ENCODE results near the gene CHCHD10. TPM values are rescaled to one million over a fixed set of nuclear protein-coding genes. Genes with fewer than 3 reads are reported as not detected.

The CHCHD10 gene
- total RNA-seq, 1 experiment from 2014 or later, result 155 TPM

DNA sequence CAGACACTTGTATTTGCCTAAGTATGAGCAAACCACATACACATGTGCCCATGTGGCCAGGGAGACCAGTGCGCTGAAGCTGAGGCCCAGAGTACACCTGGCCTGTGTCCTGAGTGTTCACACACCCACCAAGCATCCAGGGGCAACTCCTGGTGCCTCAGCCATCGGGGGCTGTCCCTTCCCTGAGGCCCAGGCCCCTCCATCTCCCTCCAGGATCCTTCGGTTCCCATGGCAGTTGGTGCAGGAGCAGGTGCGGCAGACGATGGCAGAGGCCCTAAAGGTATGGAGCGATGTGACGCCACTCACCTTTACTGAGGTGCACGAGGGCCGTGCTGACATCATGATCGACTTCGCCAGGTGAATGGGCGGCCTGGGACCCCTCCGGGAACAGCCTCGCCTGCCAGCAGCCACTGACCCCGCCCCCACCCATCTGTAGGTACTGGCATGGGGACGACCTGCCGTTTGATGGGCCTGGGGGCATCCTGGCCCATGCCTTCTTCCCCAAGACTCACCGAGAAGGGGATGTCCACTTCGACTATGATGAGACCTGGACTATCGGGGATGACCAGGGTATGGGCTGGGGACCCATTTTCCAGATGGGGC, 12.5 kb upstream of the CHCHD10 start:
- TF ChIP-seq, protein P1, sequence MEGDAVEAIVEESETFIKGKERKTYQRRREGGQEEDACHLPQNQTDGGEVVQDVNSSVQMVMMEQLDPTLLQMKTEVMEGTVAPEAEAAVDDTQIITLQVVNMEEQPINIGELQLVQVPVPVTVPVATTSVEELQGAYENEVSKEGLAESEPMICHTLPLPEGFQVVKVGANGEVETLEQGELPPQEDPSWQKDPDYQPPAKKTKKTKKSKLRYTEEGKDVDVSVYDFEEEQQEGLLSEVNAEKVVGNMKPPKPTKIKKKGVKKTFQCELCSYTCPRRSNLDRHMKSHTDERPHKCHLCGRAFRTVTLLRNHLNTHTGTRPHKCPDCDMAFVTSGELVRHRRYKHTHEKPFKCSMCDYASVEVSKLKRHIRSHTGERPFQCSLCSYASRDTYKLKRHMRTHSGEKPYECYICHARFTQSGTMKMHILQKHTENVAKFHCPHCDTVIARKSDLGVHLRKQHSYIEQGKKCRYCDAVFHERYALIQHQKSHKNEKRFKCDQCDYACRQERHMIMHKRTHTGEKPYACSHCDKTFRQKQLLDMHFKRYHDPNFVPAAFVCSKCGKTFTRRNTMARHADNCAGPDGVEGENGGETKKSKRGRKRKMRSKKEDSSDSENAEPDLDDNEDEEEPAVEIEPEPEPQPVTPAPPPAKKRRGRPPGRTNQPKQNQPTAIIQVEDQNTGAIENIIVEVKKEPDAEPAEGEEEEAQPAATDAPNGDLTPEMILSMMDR (IDR thresholded peaks at IDR 0.05; ENCODE audit: unreplicated experiment), result no peak
- DNase-seq, result no peak
- H3K4me3 Mint-ChIP-seq (ENCODE audit: low read depth, unreplicated experiment), result no peak overlapping the region
- peaks cover 29% of the 10 kb centered on the region for H3K4me1 Mint-ChIP-seq (ENCODE audit: low read depth, unreplicated experiment)
- no TSS peak for BruUV-seq (replicated peaks)
- peaks cover 4% of the 10 kb centered on the region for H3K36me3 Mint-ChIP-seq (ENCODE audit: insufficient read depth, unreplicated experiment)
- CTCF ChIA-PET, result no interaction called here
- no peaks in the 10 kb centered on the region for H3K9me3 Mint-ChIP-seq (ENCODE audit: low read depth, unreplicated experiment)
- H3K27ac Mint-ChIP-seq (ENCODE audit: unreplicated experiment), result no peak overlapping the region
- no peaks in the 10 kb centered on the region for H3K27me3 Mint-ChIP-seq (ENCODE audit: unreplicated experiment)
- intact Hi-C loops (cut with micrococcal nuclease; ENCODE audit: unreplicated experiment), result loop anchor here (10.0 kb wide), 1 partner anchor 55 kb away; the partner anchor contains the start of gene DERL3

DNA sequence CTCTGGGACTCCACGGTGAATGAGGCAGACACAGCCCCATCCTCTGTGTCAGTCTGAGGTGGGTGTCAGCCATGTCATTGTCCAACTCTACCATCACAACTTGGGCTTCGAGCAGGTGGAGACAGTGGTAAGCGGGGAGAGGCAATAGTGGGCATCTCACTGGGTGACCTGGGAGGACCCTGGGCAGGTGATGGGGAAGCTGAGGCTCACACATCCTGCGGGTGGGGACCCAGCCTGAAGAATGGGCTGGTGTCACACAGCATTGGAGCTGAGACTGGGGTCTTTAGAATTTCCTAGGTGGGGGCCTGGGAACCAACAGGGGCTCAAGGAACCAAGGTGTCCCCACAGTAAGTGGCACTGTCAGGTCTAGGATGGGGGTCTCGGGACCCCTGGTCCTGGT, 12.0 kb upstream of the CHCHD10 start:
- DNase-seq, result no peak
- BruUV-seq (replicated peaks), result no TSS peak
- Mint-ChIP-seq H3K36me3 (ENCODE audit: insufficient read depth, unreplicated experiment) (peaks cover 4% of the 10 kb centered on the region), H3K4me1 (ENCODE audit: low read depth, unreplicated experiment) (peaks cover 30% of the 10 kb centered on the region), H3K27ac (ENCODE audit: unreplicated experiment) (no peak overlapping the region), H3K9me3 (ENCODE audit: low read depth, unreplicated experiment) (no peaks in the 10 kb centered on the region), H3K4me3 (ENCODE audit: low read depth, unreplicated experiment) (no peak overlapping the region), H3K27me3 (ENCODE audit: unreplicated experiment) (peaks cover 4% of the 10 kb centered on the region)
- TF ChIP-seq, protein P1 (IDR thresholded peaks at IDR 0.05; ENCODE audit: unreplicated experiment), result no peak
- intact Hi-C loops (cut with micrococcal nuclease; ENCODE audit: unreplicated experiment), result loop anchor here (10.0 kb wide), 1 partner anchor 55 kb away; the partner anchor contains the start of gene DERL3
- CTCF ChIA-PET, result no interaction called here

DNA sequence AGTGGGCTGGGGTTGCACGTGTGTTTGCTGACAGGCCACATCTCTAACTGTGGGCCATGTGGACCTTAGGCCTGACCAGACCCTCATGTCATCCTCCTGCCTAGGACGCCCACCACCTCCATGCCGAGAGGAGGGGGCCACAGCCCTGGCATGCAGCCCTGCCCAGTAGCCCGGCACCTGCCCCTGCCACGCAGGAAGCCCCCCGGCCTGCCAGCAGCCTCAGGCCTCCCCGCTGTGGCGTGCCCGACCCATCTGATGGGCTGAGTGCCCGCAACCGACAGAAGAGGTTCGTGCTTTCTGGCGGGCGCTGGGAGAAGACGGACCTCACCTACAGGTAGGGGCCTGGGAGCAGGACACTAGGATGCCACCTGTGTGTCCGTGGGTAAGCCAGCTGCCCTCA, 11.3 kb upstream of the CHCHD10 start:
- TF ChIP-seq, protein P1 (IDR thresholded peaks at IDR 0.05; ENCODE audit: unreplicated experiment), result no peak
- Mint-ChIP-seq H3K36me3 (ENCODE audit: insufficient read depth, unreplicated experiment) (peaks cover 4% of the 10 kb centered on the region), H3K9me3 (ENCODE audit: low read depth, unreplicated experiment) (no peaks in the 10 kb centered on the region), H3K27me3 (ENCODE audit: unreplicated experiment) (peaks cover 11% of the 10 kb centered on the region), H3K4me1 (ENCODE audit: low read depth, unreplicated experiment) (peaks cover 30% of the 10 kb centered on the region), H3K4me3 (ENCODE audit: low read depth, unreplicated experiment) (no peak overlapping the region), H3K27ac (ENCODE audit: unreplicated experiment) (no peak overlapping the region)
- no peak for DNase-seq
- intact Hi-C loops (cut with micrococcal nuclease; ENCODE audit: unreplicated experiment), result no loop called here
- BruUV-seq (replicated peaks), result no TSS peak
- CTCF ChIA-PET, result no interaction called here

DNA sequence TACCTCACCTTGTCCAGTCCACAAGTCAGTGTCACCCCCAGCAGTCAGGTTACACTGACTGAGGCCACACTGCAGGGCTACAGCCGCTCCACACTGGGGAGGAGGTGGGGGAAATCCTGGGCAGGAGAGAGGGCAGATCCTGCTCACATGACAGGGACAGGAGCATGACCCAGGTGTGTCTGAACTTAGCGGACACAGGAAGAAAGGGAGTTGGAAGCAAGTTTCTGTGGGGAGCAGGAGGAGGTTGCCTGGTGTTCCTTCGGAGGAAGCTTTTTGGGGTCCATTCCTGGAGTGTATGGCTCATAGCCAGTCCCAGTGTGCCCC, 10.8 kb upstream of the CHCHD10 start:
- no peak for DNase-seq
- Mint-ChIP-seq H3K4me1 (ENCODE audit: low read depth, unreplicated experiment) (peaks cover 30% of the 10 kb centered on the region), H3K27me3 (ENCODE audit: unreplicated experiment) (peaks cover 16% of the 10 kb centered on the region), H3K36me3 (ENCODE audit: insufficient read depth, unreplicated experiment) (peaks cover 4% of the 10 kb centered on the region), H3K4me3 (ENCODE audit: low read depth, unreplicated experiment) (no peak overlapping the region), H3K27ac (ENCODE audit: unreplicated experiment) (no peak overlapping the region), H3K9me3 (ENCODE audit: low read depth, unreplicated experiment) (no peaks in the 10 kb centered on the region)
- TF ChIP-seq, protein P1 (IDR thresholded peaks at IDR 0.05; ENCODE audit: unreplicated experiment), result no peak
- BruUV-seq (replicated peaks), result no TSS peak
- intact Hi-C loops (cut with micrococcal nuclease; ENCODE audit: unreplicated experiment), result no loop called here
- CTCF ChIA-PET, result no interaction called here

Data from Calu3 (cell line).